ENCODE results near the gene ZNF317. TPM values are rescaled to one million over a fixed set of nuclear protein-coding genes. Genes with fewer than 3 reads are reported as not detected.

ZNF317 gene
- total and polyA plus RNA-seq, 9 of the 15 experiments (the other 6 are each of a cell fraction or from before 2014, with no cell fraction given): 17.3 to 43.2 (median 34.8) TPM

DNA sequence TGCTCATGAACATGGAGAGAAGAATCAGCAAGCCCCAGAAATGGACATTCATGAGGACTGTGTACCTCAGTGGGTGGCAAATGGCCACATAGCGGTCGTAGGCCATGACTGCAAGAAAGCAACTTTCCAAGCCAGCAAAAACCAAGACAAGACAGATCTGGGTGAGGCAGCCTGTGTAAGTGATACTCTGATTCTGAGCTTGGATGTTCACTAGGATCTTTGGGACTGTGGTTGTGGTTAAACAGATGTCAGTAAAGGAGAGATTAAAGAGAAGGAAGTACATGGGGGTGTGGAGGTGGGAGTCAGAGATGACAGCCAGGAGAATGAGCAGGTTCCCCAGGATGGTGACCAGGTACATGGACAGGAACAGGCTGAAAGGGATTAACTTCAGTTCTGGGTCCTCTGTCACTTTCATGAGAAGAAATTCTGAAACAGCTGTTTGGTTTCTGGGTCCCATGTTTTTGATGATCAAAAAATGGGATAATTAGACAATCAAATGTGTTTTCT, 24.8 kb upstream of the ZNF317 start, which contains the start of gene OR7G1:
TSS of gene OR7G1 (minus strand) at position 457 of the 507 bp plus-strand sequence. CDS start at position 457, 0 bp downstream.
- H3K79me2 ChIP-seq (ENCODE audit: control insufficient read depth, insufficient read depth, low read length): no peaks in the 10 kb centered on the region
- no peaks in the 10 kb centered on the region for H3K36me3 ChIP-seq (ENCODE audit: control insufficient read depth, insufficient read depth, low read length)
- intact Hi-C loops (cut with micrococcal nuclease): no loop called here
- H3K4me1 ChIP-seq (replicated peaks in 1 of 2; ENCODE audit: control insufficient read depth in 2 of 2, insufficient read depth in 2 of 2, low read length in 2 of 2): peaks cover 11 to 12% of the 10 kb centered on the region in 2 experiments; a peak in 3 of 5 replicates
- no peak within 1 kb of the TSS; a peak in 1 of 4 replicates for H3K9ac ChIP-seq (ENCODE audit: insufficient read depth in 1 of 2, low read depth in 2 of 2, low read length in 2 of 2)
- H3K27ac ChIP-seq (ENCODE audit: extremely low read depth, low read depth, low read length): no peak within 1 kb of the TSS
- DNase-seq (ENCODE audit: extremely low read depth in 1 of 4, low spot score in 3 of 4) (peak in 1 of 4 experiments; percentile 20), ATAC-seq (peak; percentile 74), FAIRE-seq (peak; percentile 77)
- ChIA-PET CTCF (ENCODE audit: low intra/inter-chr PET ratio) (no interaction called here), POLR2A (interaction anchor here (0.6 kb wide), 1 partner anchor 45 kb away, joined by 3 read pairs; no protein-coding TSS in a partner anchor)
- in situ Hi-C loops (cut with MboI): no loop called here
- BruUV-seq (replicated peaks): no TSS peak
- H2AFZ ChIP-seq (ENCODE audit: low read depth, low read length): peak within 1 kb of the TSS; percentile 75
- H3K4me2 ChIP-seq (ENCODE audit: insufficient read depth, low read length): peak within 1 kb of the TSS; percentile 40
- H3K9me1 ChIP-seq (ENCODE audit: control insufficient read depth, insufficient read depth, low read length): no peaks in the 10 kb centered on the region
- peak within 1 kb of the TSS; percentile 2; the same call in 1 of the 2 replicates for H3K4me3 ChIP-seq
- no peaks in the 10 kb centered on the region for H3K9me3 ChIP-seq (replicated peaks; ENCODE audit: control insufficient read depth, insufficient read depth, low read depth, low read length)
- no peaks in the 10 kb centered on the region for H4K20me1 ChIP-seq (replicated peaks; ENCODE audit: control insufficient read depth, insufficient read depth, low read length)
- WGBS (ENCODE audit: insufficient coverage, low coverage, missing lambda C conversion rate): 14% methylated on average over 2 of the region's 2 CpGs
- H3K27me3 ChIP-seq (ENCODE audit: control insufficient read depth in 2 of 2, insufficient read depth in 2 of 2, low read length in 2 of 2): no peaks in the 10 kb centered on the region
- TF ChIP-seq HDGF (IDR thresholded peaks at IDR 0.05): no peak
- TF ChIP-seq, protein P1, sequence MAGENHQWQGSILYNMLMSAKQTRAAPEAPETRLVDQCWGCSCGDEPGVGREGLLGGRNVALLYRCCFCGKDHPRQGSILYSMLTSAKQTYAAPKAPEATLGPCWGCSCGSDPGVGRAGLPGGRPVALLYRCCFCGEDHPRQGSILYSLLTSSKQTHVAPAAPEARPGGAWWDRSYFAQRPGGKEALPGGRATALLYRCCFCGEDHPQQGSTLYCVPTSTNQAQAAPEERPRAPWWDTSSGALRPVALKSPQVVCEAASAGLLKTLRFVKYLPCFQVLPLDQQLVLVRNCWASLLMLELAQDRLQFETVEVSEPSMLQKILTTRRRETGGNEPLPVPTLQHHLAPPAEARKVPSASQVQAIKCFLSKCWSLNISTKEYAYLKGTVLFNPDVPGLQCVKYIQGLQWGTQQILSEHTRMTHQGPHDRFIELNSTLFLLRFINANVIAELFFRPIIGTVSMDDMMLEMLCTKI (IDR thresholded peaks at IDR 0.05; ENCODE audit: partially characterized antibody): no peak
- TF ChIP-seq SP1 (CRISPR knock-in tag; IDR thresholded peaks at IDR 0.05): no peak
- TF ChIP-seq CHD1 (IDR thresholded peaks at IDR 0.05; ENCODE audit: low read length): no peak
- no peak for TF ChIP-seq KLF13 (tag; IDR thresholded peaks at IDR 0.05; ENCODE audit: borderline replicate concordance, low read depth)
- TF ChIP-seq SMC3 (conservative IDR thresholded peaks at IDR 0.05; ENCODE audit: insufficient read depth, low read depth, low read length): no peak
- no peak for TF ChIP-seq RFX7 (CRISPR knock-in tag; IDR thresholded peaks at IDR 0.05)
- no peak for TF ChIP-seq ZNF224 (CRISPR knock-in tag; IDR thresholded peaks at IDR 0.05)
- no peak for TF ChIP-seq CSDE1 (IDR thresholded peaks at IDR 0.05)
- no peak for TF ChIP-seq NR2F6 (CRISPR knock-in tag; IDR thresholded peaks at IDR 0.05)
- TF ChIP-seq, protein P2, sequence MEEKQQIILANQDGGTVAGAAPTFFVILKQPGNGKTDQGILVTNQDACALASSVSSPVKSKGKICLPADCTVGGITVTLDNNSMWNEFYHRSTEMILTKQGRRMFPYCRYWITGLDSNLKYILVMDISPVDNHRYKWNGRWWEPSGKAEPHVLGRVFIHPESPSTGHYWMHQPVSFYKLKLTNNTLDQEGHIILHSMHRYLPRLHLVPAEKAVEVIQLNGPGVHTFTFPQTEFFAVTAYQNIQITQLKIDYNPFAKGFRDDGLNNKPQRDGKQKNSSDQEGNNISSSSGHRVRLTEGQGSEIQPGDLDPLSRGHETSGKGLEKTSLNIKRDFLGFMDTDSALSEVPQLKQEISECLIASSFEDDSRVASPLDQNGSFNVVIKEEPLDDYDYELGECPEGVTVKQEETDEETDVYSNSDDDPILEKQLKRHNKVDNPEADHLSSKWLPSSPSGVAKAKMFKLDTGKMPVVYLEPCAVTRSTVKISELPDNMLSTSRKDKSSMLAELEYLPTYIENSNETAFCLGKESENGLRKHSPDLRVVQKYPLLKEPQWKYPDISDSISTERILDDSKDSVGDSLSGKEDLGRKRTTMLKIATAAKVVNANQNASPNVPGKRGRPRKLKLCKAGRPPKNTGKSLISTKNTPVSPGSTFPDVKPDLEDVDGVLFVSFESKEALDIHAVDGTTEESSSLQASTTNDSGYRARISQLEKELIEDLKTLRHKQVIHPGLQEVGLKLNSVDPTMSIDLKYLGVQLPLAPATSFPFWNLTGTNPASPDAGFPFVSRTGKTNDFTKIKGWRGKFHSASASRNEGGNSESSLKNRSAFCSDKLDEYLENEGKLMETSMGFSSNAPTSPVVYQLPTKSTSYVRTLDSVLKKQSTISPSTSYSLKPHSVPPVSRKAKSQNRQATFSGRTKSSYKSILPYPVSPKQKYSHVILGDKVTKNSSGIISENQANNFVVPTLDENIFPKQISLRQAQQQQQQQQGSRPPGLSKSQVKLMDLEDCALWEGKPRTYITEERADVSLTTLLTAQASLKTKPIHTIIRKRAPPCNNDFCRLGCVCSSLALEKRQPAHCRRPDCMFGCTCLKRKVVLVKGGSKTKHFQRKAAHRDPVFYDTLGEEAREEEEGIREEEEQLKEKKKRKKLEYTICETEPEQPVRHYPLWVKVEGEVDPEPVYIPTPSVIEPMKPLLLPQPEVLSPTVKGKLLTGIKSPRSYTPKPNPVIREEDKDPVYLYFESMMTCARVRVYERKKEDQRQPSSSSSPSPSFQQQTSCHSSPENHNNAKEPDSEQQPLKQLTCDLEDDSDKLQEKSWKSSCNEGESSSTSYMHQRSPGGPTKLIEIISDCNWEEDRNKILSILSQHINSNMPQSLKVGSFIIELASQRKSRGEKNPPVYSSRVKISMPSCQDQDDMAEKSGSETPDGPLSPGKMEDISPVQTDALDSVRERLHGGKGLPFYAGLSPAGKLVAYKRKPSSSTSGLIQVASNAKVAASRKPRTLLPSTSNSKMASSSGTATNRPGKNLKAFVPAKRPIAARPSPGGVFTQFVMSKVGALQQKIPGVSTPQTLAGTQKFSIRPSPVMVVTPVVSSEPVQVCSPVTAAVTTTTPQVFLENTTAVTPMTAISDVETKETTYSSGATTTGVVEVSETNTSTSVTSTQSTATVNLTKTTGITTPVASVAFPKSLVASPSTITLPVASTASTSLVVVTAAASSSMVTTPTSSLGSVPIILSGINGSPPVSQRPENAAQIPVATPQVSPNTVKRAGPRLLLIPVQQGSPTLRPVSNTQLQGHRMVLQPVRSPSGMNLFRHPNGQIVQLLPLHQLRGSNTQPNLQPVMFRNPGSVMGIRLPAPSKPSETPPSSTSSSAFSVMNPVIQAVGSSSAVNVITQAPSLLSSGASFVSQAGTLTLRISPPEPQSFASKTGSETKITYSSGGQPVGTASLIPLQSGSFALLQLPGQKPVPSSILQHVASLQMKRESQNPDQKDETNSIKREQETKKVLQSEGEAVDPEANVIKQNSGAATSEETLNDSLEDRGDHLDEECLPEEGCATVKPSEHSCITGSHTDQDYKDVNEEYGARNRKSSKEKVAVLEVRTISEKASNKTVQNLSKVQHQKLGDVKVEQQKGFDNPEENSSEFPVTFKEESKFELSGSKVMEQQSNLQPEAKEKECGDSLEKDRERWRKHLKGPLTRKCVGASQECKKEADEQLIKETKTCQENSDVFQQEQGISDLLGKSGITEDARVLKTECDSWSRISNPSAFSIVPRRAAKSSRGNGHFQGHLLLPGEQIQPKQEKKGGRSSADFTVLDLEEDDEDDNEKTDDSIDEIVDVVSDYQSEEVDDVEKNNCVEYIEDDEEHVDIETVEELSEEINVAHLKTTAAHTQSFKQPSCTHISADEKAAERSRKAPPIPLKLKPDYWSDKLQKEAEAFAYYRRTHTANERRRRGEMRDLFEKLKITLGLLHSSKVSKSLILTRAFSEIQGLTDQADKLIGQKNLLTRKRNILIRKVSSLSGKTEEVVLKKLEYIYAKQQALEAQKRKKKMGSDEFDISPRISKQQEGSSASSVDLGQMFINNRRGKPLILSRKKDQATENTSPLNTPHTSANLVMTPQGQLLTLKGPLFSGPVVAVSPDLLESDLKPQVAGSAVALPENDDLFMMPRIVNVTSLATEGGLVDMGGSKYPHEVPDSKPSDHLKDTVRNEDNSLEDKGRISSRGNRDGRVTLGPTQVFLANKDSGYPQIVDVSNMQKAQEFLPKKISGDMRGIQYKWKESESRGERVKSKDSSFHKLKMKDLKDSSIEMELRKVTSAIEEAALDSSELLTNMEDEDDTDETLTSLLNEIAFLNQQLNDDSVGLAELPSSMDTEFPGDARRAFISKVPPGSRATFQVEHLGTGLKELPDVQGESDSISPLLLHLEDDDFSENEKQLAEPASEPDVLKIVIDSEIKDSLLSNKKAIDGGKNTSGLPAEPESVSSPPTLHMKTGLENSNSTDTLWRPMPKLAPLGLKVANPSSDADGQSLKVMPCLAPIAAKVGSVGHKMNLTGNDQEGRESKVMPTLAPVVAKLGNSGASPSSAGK (IDR thresholded peaks at IDR 0.05): no peak
